ENCODE measurements around the gene ETNK2.
"Not testable (repeated sequence)": the region's sequence is repeated elsewhere in the genome, so short reads cannot be mapped to it uniquely, and the experiment has no call there.

ETNK2 gene

GRCh38 chr1:204105131-204105515 lies 46.7 kb downstream of the ETNK2 start:
- WGBS = 87% methylated on average over 6 of the region's 6 CpGs
- Histone ChIP-seq H3K4me1 (ENCODE audit: insufficient read depth, low read length) (peaks cover 59% of the 10 kb centered on the region), H3K36me3 (ENCODE audit: insufficient read depth, low read length) (no peaks in the 10 kb centered on the region), H3K27me3 (ENCODE audit: insufficient read depth, low read length) (no peaks in the 10 kb centered on the region), H3K9ac (ENCODE audit: low read depth, low read length) (no peak overlapping the region), H3K9me3 (ENCODE audit: insufficient read depth, low read depth, low read length) (no peaks in the 10 kb centered on the region), H3K27ac (ENCODE audit: low read depth, low read length) (no peak overlapping the region), H3K4me3 (ENCODE audit: low read length) (no peak overlapping the region)

- Histone ChIP-seq H3K9me3 (ENCODE audit: insufficient read depth, low read depth, low read length) (no peaks in the 10 kb centered on the region), H3K4me3 (ENCODE audit: low read length) (no peak overlapping the region), H3K36me3 (ENCODE audit: insufficient read depth, low read length) (no peaks in the 10 kb centered on the region), H3K27me3 (ENCODE audit: insufficient read depth, low read length) (no peaks in the 10 kb centered on the region), H3K4me1 (ENCODE audit: insufficient read depth, low read length) (peaks cover 58% of the 10 kb centered on the region), H3K27ac (ENCODE audit: low read depth, low read length) (no peak overlapping the region), H3K9ac (ENCODE audit: low read depth, low read length) (no peak overlapping the region)
- WGBS = 88% methylated on average over 14 of the region's 14 CpGs
Measured at GRCh38 chr1:204104331-204105130, 47.3 kb downstream of the ETNK2 start.

- H3K4me1 ChIP-seq (ENCODE audit: insufficient read depth, low read length) = peaks cover 50% of the 10 kb centered on the region
- 24% methylated on average over 2 of the region's 2 CpGs for WGBS
Measured at GRCh38 chr1:204103431-204103741, 48.5 kb downstream of the ETNK2 start.

GRCh38 chr1:204102739-204103430 lies 49.0 kb downstream of the ETNK2 start:
- Histone ChIP-seq H3K9ac (ENCODE audit: low read depth, low read length) (no peak overlapping the region), H3K27ac (ENCODE audit: low read depth, low read length) (peak overlapping the region; percentile 51; the same call in 1 of the 2 replicates), H3K9me3 (ENCODE audit: insufficient read depth, low read depth, low read length) (no peaks in the 10 kb centered on the region), H3K27me3 (ENCODE audit: insufficient read depth, low read length) (no peaks in the 10 kb centered on the region), H3K4me3 (ENCODE audit: low read length) (no peak overlapping the region), H3K36me3 (ENCODE audit: insufficient read depth, low read length) (no peaks in the 10 kb centered on the region), H3K4me1 (ENCODE audit: insufficient read depth, low read length) (peaks cover 45% of the 10 kb centered on the region)
- 47% methylated on average over 2 of the region's 3 CpGs for whole genome bisulfite sequencing

More at GRCh38 chr1:204103431-204103741, 48.5 kb downstream of the ETNK2 start:
- H3K27ac ChIP-seq (ENCODE audit: low read depth, low read length) = peak overlapping the region; percentile 47; the same call in 1 of the 2 replicates
- no peaks in the 10 kb centered on the region for H3K27me3 ChIP-seq (ENCODE audit: insufficient read depth, low read length)
- H3K9ac ChIP-seq (ENCODE audit: low read depth, low read length) = no peak overlapping the region
- H3K9me3 ChIP-seq (ENCODE audit: insufficient read depth, low read depth, low read length) = no peaks in the 10 kb centered on the region
- no peak overlapping the region for H3K4me3 ChIP-seq (ENCODE audit: low read length)
- H3K36me3 ChIP-seq (ENCODE audit: insufficient read depth, low read length) = no peaks in the 10 kb centered on the region

GRCh38 chr1:204102029-204102611 lies 49.7 kb downstream of the ETNK2 start:
- WGBS = 77% methylated on average over 13 of the region's 13 CpGs
- H3K4me3 ChIP-seq (ENCODE audit: low read length) = no peak overlapping the region

GRCh38 chr1:204099754-204100153 lies 52.1 kb downstream of the ETNK2 start:
- H3K27ac ChIP-seq (ENCODE audit: low read depth, low read length); H3K4me3 ChIP-seq (ENCODE audit: low read length); H3K9ac ChIP-seq (ENCODE audit: low read depth, low read length); H3K27me3 ChIP-seq (ENCODE audit: insufficient read depth, low read length); H3K36me3 ChIP-seq (ENCODE audit: insufficient read depth, low read length); H3K9me3 ChIP-seq (ENCODE audit: insufficient read depth, low read depth, low read length): not testable (repeated sequence)
- H3K4me1 ChIP-seq (ENCODE audit: insufficient read depth, low read length) = peaks cover 46% of the 10 kb centered on the region
- 93% methylated on average over 2 of the region's 2 CpGs for WGBS

More at GRCh38 chr1:204102029-204102611, 49.7 kb downstream of the ETNK2 start:
- no peaks in the 10 kb centered on the region for H3K9me3 ChIP-seq (ENCODE audit: insufficient read depth, low read depth, low read length)
- no peaks in the 10 kb centered on the region for H3K27me3 ChIP-seq (ENCODE audit: insufficient read depth, low read length)
- no peaks in the 10 kb centered on the region for H3K36me3 ChIP-seq (ENCODE audit: insufficient read depth, low read length)
- peak overlapping the region; percentile 28; the same call in 1 of the 2 replicates for H3K27ac ChIP-seq (ENCODE audit: low read depth, low read length)
- H3K4me1 ChIP-seq (ENCODE audit: insufficient read depth, low read length) = peaks cover 38% of the 10 kb centered on the region
- no peak overlapping the region for H3K9ac ChIP-seq (ENCODE audit: low read depth, low read length)

- Histone ChIP-seq H3K4me1 (ENCODE audit: insufficient read depth, low read length) (peaks cover 51% of the 10 kb centered on the region), H3K27me3 (ENCODE audit: insufficient read depth, low read length) (no peaks in the 10 kb centered on the region), H3K4me3 (ENCODE audit: low read length) (no peak overlapping the region), H3K9me3 (ENCODE audit: insufficient read depth, low read depth, low read length) (no peaks in the 10 kb centered on the region), H3K9ac (ENCODE audit: low read depth, low read length) (no peak overlapping the region), H3K36me3 (ENCODE audit: insufficient read depth, low read length) (no peaks in the 10 kb centered on the region), H3K27ac (ENCODE audit: low read depth, low read length) (no peak overlapping the region)
- WGBS = 95% methylated on average over 4 of the region's 4 CpGs
Measured at GRCh38 chr1:204098683-204099082, 53.2 kb downstream of the ETNK2 start.

- Histone ChIP-seq H3K36me3 (ENCODE audit: insufficient read depth, low read length) (no peaks in the 10 kb centered on the region), H3K4me1 (ENCODE audit: insufficient read depth, low read length) (peaks cover 46% of the 10 kb centered on the region), H3K9me3 (ENCODE audit: insufficient read depth, low read depth, low read length) (no peaks in the 10 kb centered on the region), H3K27me3 (ENCODE audit: insufficient read depth, low read length) (no peaks in the 10 kb centered on the region), H3K4me3 (ENCODE audit: low read length) (no peak overlapping the region), H3K27ac (ENCODE audit: low read depth, low read length) (no peak overlapping the region), H3K9ac (ENCODE audit: low read depth, low read length) (no peak overlapping the region)
- WGBS = 89% methylated on average over 3 of the region's 3 CpGs
Measured at GRCh38 chr1:204096931-204097330, 54.9 kb downstream of the ETNK2 start.

GRCh38 chr1:204094856-204095634 lies 56.8 kb downstream of the ETNK2 start:
- Histone ChIP-seq H3K9me3 (ENCODE audit: insufficient read depth, low read depth, low read length) (no peaks in the 10 kb centered on the region), H3K27ac (ENCODE audit: low read depth, low read length) (peak overlapping the region; percentile 34; the same call in 1 of the 2 replicates), H3K27me3 (ENCODE audit: insufficient read depth, low read length) (no peaks in the 10 kb centered on the region), H3K9ac (ENCODE audit: low read depth, low read length) (no peak overlapping the region), H3K36me3 (ENCODE audit: insufficient read depth, low read length) (no peaks in the 10 kb centered on the region), H3K4me3 (ENCODE audit: low read length) (no peak overlapping the region), H3K4me1 (ENCODE audit: insufficient read depth, low read length) (peaks cover 51% of the 10 kb centered on the region)
- WGBS = 74% methylated on average over 15 of the region's 15 CpGs

GRCh38 chr1:204094313-204094729 lies 57.5 kb downstream of the ETNK2 start:
- Histone ChIP-seq H3K27me3 (ENCODE audit: insufficient read depth, low read length) (no peaks in the 10 kb centered on the region), H3K27ac (ENCODE audit: low read depth, low read length) (peak overlapping the region; percentile 46), H3K36me3 (ENCODE audit: insufficient read depth, low read length) (no peaks in the 10 kb centered on the region), H3K4me1 (ENCODE audit: insufficient read depth, low read length) (peaks cover 54% of the 10 kb centered on the region), H3K4me3 (ENCODE audit: low read length) (peak overlapping the region; percentile 36), H3K9me3 (ENCODE audit: insufficient read depth, low read depth, low read length) (no peaks in the 10 kb centered on the region), H3K9ac (ENCODE audit: low read depth, low read length) (no peak overlapping the region)
- WGBS = 26% methylated on average over 6 of the region's 6 CpGs

Measured in HUES64 (cell line).